GM12878 (cell line): ENCODE results near the gene MAT2B. TPM values are rescaled to one million over a fixed set of nuclear protein-coding genes. Genes with fewer than 3 reads are reported as not detected.

ENCODE experiments used
- ATAC-seq: fragments of 200-7000 bp; cut with Tn5 transposase; 3 replicates; pipeline ENCODE4 v1.9.1; 2020; ENCODE audit warnings: mild to moderate bottlenecking, moderate library complexity
- BruUV-seq: library from RNA; stranded (reverse); fragments of 400-500 nt; replicated peaks from 2 replicates; lab custom pipeline; 2021; lab: Mats Ljungman, UMichigan
- CTCF ChIA-PET: fragments of 300-600 bp; sonication (Branson Sonifier 250); formaldehyde crosslinking; extraction: SDS; loops from one replicate; lab custom pipeline; 2021; ENCODE audit warnings: inconsistent platforms; lab: Yijun Ruan, JAX
- POLR2A ChIA-PET: fragments of 350-600 bp; formaldehyde crosslinking; extraction: SDS; loops from one replicate; lab custom pipeline; 2021; ENCODE audit warnings: inconsistent platforms; lab: Charles Lee
- RAD21 ChIA-PET: fragments of 300-600 bp; sonication (Branson Sonifier 250); formaldehyde crosslinking; loops from one replicate; lab custom pipeline; 2023; ENCODE audit warnings: antibody characterized with exemption; ENCODE audit not compliant: unreplicated experiment; lab: Charles Lee
- SMC1A ChIA-PET: fragments of 300-600 bp; sonication (Branson Sonifier 250); formaldehyde crosslinking; loops from one replicate; lab custom pipeline; 2023; ENCODE audit not compliant: unreplicated experiment, uncharacterized antibody; lab: Charles Lee
- DNase-seq: peaks from one replicate; pipeline ENCODE4 v3.0.0-alpha.2; 2011; ENCODE audit warnings: low read depth, low spot score
- FAIRE-seq: peaks from 3 replicates; lab custom pipeline; 2011; peaks lifted over from hg19 to GRCh38; lab: Jason Lieb, UNC
- H2AFZ ChIP-seq: 2 replicates; pipeline ENCODE4 v1.6.0; 2011; ENCODE audit warnings: low read depth, low read length, control low read depth; ENCODE audit not compliant: control insufficient read depth
- H3K27ac ChIP-seq: 2 replicates; pipeline ENCODE4 v1.5.1; 2011; ENCODE audit warnings: control low read depth; ENCODE audit not compliant: control insufficient read depth, insufficient read depth
- H3K27me3 ChIP-seq, 2 experiments: replicated peaks in 1 of 2; 2 replicates each; pipeline versions ENCODE4 v1.6.0 to v1.6.1; 2011; ENCODE audit warnings: low read length in 1 of 2; ENCODE audit not compliant: control insufficient read depth in 2 of 2, insufficient read depth in 2 of 2
- H3K36me3 ChIP-seq, 2 experiments: 2 replicates each; pipeline ENCODE4 v1.5.1; 2011; ENCODE audit warnings: low read length in 1 of 2; ENCODE audit not compliant: control insufficient read depth in 2 of 2, insufficient read depth in 2 of 2
- H3K4me1 ChIP-seq: 2 replicates; pipeline ENCODE4 v1.6.1; 2011; ENCODE audit warnings: mild to moderate bottlenecking, low read length, moderate library complexity, mixed read lengths; ENCODE audit not compliant: control insufficient read depth, insufficient read depth
- H3K4me2 ChIP-seq: 2 replicates; pipeline ENCODE4 v1.6.0; 2011; ENCODE audit warnings: control low read depth; ENCODE audit not compliant: control insufficient read depth, insufficient read depth
- H3K4me3 ChIP-seq: fragments of 200-600 bp; sonication (generic); 2 replicates; pipeline ENCODE4 v1.5.1; 2016
- H3K79me2 ChIP-seq: 2 replicates; pipeline ENCODE4 v1.6.0; 2011; ENCODE audit warnings: low read length; ENCODE audit not compliant: control insufficient read depth, insufficient read depth
- H3K9ac ChIP-seq: 2 replicates; pipeline ENCODE4 v1.8.0; 2011; ENCODE audit warnings: low read length, control low read depth, mixed read lengths; ENCODE audit not compliant: control insufficient read depth, insufficient read depth
- H3K9me3 ChIP-seq: replicated peaks from 3 replicates; pipeline ENCODE4 v1.5.1; 2011; ENCODE audit warnings: mild to moderate bottlenecking, low read length; ENCODE audit not compliant: control insufficient read depth, insufficient read depth
- H4K20me1 ChIP-seq: 2 replicates; pipeline ENCODE4 v1.6.0; 2011; ENCODE audit not compliant: control insufficient read depth, insufficient read depth
- BACH1 ChIP-seq: fragments of 450-650 bp; IDR thresholded peaks from 2 replicates; pipeline ENCODE4 v1.6.1; 2017; ENCODE audit warnings: mild to moderate bottlenecking, borderline replicate concordance
- BMI1 ChIP-seq: fragments of 450-650 bp; IDR thresholded peaks from 2 replicates; pipeline ENCODE4 v1.6.1; 2016; ENCODE audit warnings: mild to moderate bottlenecking, moderate library complexity, borderline replicate concordance
- CREB1 ChIP-seq: IDR thresholded peaks from 2 replicates; pipeline ENCODE4 v1.6.1; 2012; ENCODE audit warnings: low read depth, mild to moderate bottlenecking, inconsistent platforms
- CUX1 ChIP-seq: IDR thresholded peaks from 2 replicates; pipeline ENCODE4 v1.6.1; 2012; ENCODE audit warnings: improper control_type of control experiment, low read depth, low read length; ENCODE audit not compliant: insufficient replicate concordance
- ETV6 ChIP-seq, 2 experiments: fragments of 450-650 bp in 1 of 2; IDR thresholded peaks in 1 of 2; conservative IDR thresholded peaks in 1 of 2; 2 replicates each; pipeline ENCODE4 v1.6.1; 2014; ENCODE audit warnings: antibody characterized with exemption in 1 of 2, borderline replicate concordance in 1 of 2, low read depth in 1 of 2, mild to moderate bottlenecking in 1 of 2, moderate library complexity in 1 of 2
- GATAD2B ChIP-seq: fragments of 450-650 bp; conservative IDR thresholded peaks from 2 replicates; pipeline ENCODE4 v1.6.1; 2017; ENCODE audit warnings: low read depth, mild to moderate bottlenecking, moderate library complexity
- HSF1 ChIP-seq: fragments of 150-350 bp; IDR thresholded peaks from 2 replicates; pipeline ENCODE4 v1.6.1; 2014; ENCODE audit warnings: mild to moderate bottlenecking, low read depth, low read length
- MTA2 ChIP-seq: fragments of 450-650 bp; IDR thresholded peaks from 2 replicates; pipeline ENCODE4 v1.6.1; 2016; ENCODE audit warnings: low read depth, mild to moderate bottlenecking, moderate library complexity
- NR2F1 ChIP-seq: fragments of 450-650 bp; conservative IDR thresholded peaks from 2 replicates; pipeline ENCODE4 v1.6.1; 2017; ENCODE audit warnings: mild to moderate bottlenecking
- RFX5 ChIP-seq: IDR thresholded peaks from 2 replicates; pipeline ENCODE4 v1.6.1; 2011; ENCODE audit warnings: low read depth, low read length, improper control_type of control experiment
- SREBF1 ChIP-seq: IDR thresholded peaks from 2 replicates; pipeline ENCODE4 v1.6.1; 2012; ENCODE audit warnings: mild to moderate bottlenecking, low read length
- ZBTB11 ChIP-seq: fragments of 450-650 bp; formaldehyde crosslinking; IDR thresholded peaks from 2 replicates; pipeline ENCODE4 v1.5.0; 2022; ENCODE audit warnings: mild to moderate bottlenecking, missing genetic modification characterization
- ZZZ3 ChIP-seq: IDR thresholded peaks from 2 replicates; pipeline ENCODE4 v1.6.1; 2011; ENCODE audit warnings: low read depth; ENCODE audit not compliant: control insufficient read depth, insufficient read length
- WGBS: methylation state at CpG from one replicate; pipeline ENCODE4 v1.1.6; 2016; ENCODE audit warnings: low lambda C conversion rate; ENCODE audit not compliant: insufficient replicate concordance, insufficient coverage; ENCODE audit errors: missing lambda C conversion rate; 5-methylcytosine and 5-hydroxymethylcytosine counted together
- in situ Hi-C: fragments of 300-500 bp; cut with MboI; formaldehyde crosslinking; loops from 9 replicates; pipeline ENCODE4 v1.14.3; 2018; ENCODE audit warnings: mixed read lengths
- intact Hi-C: fragments of 100-400 bp; cut with micrococcal nuclease; formaldehyde crosslinking; loops from one replicate; pipeline ENCODE4 v1.14.2; 2022; ENCODE audit not compliant: unreplicated experiment
- polyA plus RNA-seq, 11 experiments: library from polyadenylated mRNA; depleted of rRNA in 4 of 11; unstranded in 6 of 11; stranded (reverse) in 5 of 11; fragments of >200 nt; fragmentation: Nextera tagmentation in 4 of 11; fragmentation: Illumina TruSeq in 1 of 11; extraction: Ambion mirVana in 4 of 11; extraction: Trizol in 1 of 11; gene quantifications; 1 replicate in 1 of 11; 2 replicates in 10 of 11; pipeline versions ENCODE4 v1.2.1 to v1.2.3, GENCODE V29; 2011 to 2016; ENCODE audit warnings: inconsistent platforms in 2 of 11, missing spikeins in 2 of 11, low read depth in 1 of 11
- total RNA-seq, 4 experiments: library from RNA; depleted of rRNA in 3 of 4; stranded (reverse); fragments of >200 nt in 3 of 4; fragmentation: Illumina TruSeq in 1 of 4; extraction: Trizol in 1 of 4; gene quantifications; 2 replicates each; pipeline versions ENCODE4 v1.2.1 to v1.2.3, GENCODE V29; 2013 to 2021

The MAT2B gene
- total and polyA plus RNA-seq, 10 of the 15 experiments (the other 5 are each of a cell fraction or from before 2014, with no cell fraction given): 43.2 to 122 (median 63.7) TPM

- no peak for TF ChIP-seq MTA2
- no peak for TF ChIP-seq BMI1
- no peak for TF ChIP-seq ETV6 (conservative IDR thresholded peaks at IDR 0.05 in 1 of 2, IDR thresholded peaks at IDR 0.05 in 1 of 2; ENCODE audit: borderline replicate concordance in 1 of 2, low read depth in 1 of 2)
- no peak for TF ChIP-seq HSF1
Measured at GRCh38 chr5:163496286-163496685, 9.1 kb upstream of the MAT2B start (continued).

- Histone ChIP-seq H3K9ac (no peak overlapping the region), H3K27me3 (no peaks in the 10 kb centered on the region), H3K4me3 (no peak overlapping the region), H3K4me1 (no peaks in the 10 kb centered on the region), H3K9me3 (no peaks in the 10 kb centered on the region), H3K79me2 (no peaks in the 10 kb centered on the region), H4K20me1 (no peaks in the 10 kb centered on the region), H3K4me2 (no peak overlapping the region; the same call in 1 of the 2 replicates), H2AFZ (no peak overlapping the region), H3K27ac (no peak overlapping the region), H3K36me3 (no peaks in the 10 kb centered on the region; a peak in 1 of 4 replicates)
- ChIA-PET CTCF (no interaction called here), SMC1A (interaction anchor here (0.7 to 1.2 kb wide), 3 partner anchors 11 to 1390 kb away, joined by 3 to 4 read pairs (median 3); no protein-coding TSS in a partner anchor), POLR2A (interaction anchor here (0.9 to 1.4 kb wide), 3 partner anchors 28 to 58 kb away, joined by 4 to 6 read pairs (median 4); no protein-coding TSS in a partner anchor), RAD21 (no interaction called here)
- in situ Hi-C loops (no loop called here), intact Hi-C loops (no loop called here)
- 72% methylated on average over 3 of the region's 3 CpGs for WGBS
- FAIRE-seq (no peak), ATAC-seq (peak; percentile 61), DNase-seq (no peak)
- no TSS peak for BruUV-seq
- TF ChIP-seq CUX1 (no peak), ZZZ3 (no peak), BACH1 (no peak), SREBF1 (no peak), CREB1 (no peak), GATAD2B (no peak), ZBTB11 (CRISPR knock-in tag) (no peak), NR2F1 (peak; percentile 56; the same call in 1 of the 2 replicates), RFX5 (no peak)
Measured at GRCh38 chr5:163497315-163497714, 8.1 kb upstream of the MAT2B start.
